ENCODE measurements around the gene PSRC1.

Gene PSRC1

DNA sequence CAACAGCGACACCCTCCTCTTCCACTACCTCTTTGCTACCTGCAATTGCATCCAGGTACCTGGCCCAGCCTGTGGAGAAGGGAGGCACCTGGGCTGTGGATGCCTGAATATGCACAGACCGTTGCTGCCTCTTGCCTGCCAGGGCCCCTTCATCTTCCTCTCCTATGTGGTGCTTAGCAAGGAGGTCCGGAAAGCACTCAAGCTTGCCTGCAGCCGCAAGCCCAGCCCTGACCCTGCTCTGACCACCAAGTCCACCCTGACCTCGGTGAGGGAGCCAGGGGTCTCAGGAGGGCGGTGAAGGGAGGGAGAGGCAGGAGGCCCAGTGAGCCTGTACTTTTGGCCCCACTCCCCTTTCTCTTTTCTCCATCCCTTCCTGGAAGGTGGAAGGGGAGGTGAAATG is 11.5 kb downstream of the PSRC1 start:
- no peak for DNase-seq

DNA sequence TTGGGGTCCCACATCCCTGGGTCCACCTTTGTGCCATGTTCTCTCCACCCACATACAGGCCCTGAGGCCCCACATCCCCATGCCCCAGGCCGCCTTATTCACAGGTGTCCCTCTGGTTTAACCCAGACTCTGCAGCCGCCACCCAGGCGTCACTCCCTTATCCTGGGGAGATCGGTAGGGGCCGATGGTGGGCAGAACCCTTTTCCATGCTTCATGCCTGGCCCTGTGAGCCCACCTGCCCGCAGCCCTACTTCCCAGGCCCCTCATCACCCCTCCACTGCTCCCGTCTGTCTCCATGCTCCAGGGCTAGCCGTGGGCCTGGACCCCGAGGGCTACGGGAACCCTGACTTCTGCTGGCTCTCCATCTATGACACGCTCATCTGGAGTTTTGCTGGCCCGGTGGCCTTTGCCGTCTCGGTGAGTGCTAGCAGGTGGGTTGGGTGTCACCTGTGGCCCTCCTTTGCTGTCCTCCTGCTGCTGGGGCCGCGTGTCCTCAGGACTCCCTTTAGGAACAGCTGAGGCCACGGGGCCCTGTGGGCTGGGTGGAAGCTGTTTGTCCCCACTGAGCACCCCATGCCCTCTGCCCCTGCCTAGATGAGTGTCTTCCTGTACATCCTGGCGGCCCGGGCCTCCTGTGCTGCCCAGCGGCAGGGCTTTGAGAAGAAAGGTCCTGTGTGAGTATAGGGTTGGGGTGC is 12.2 kb downstream of the PSRC1 start:
- DNase-seq, result no peak

DNA sequence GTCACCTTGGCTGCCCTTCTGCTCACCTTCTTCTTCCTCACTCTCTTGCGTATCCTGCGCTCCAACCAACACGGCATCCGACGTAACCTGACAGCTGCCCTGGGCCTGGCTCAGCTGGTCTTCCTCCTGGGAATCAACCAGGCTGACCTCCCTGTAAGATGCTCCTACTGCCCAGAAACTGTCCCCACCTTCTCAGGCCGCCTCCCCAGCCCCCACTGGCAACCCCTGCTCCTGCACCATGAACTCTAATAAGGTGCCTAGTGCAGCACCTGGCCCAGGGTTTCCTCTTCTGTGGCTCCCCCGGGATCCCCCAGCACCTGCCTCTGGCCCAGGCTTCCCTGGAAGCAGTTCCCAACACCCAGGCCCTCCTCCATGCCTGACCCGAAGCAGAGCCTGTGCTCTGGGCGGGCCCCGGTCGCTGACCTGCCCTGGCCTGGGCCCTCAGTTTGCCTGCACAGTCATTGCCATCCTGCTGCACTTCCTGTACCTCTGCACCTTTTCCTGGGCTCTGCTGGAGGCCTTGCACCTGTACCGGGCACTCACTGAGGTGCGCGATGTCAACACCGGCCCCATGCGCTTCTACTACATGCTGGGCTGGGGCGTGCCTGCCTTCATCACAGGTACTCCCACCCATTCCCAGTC is 12.8 kb downstream of the PSRC1 start:
- no peak for DNase-seq

DNA sequence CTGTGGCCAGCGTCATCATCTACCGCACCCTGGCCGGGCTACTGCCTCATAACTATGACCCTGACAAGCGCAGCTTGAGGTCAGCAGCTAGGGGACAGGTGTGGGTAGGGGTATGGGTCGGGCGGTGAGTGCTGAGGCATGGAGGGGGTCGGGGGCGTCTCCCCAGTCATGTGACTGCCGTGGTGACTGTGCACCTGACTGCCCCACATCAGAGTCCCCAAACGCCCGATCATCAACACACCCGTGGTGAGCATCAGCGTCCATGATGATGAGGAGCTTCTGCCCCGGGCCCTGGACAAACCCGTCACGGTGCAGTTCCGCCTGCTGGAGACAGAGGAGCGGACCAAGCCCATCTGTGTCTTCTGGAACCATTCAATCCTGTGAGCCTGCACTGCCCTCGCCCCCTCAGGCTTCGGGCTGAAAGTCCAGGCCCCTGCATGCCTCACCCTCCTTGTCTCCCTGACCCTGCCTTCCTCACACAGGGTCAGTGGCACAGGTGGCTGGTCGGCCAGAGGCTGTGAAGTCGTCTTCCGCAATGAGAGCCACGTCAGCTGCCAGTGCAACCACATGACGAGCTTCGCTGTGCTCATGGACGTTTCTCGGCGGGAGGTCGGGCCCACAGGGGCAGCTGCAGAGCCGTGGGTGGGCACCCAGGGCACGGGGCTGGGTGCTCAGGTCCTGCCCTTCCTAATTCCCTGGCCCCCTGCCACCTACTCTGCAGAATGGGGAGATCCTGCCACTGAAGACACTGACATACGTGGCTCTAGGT is 13.5 kb downstream of the PSRC1 start:
- DNase-seq, result no peak

DNA sequence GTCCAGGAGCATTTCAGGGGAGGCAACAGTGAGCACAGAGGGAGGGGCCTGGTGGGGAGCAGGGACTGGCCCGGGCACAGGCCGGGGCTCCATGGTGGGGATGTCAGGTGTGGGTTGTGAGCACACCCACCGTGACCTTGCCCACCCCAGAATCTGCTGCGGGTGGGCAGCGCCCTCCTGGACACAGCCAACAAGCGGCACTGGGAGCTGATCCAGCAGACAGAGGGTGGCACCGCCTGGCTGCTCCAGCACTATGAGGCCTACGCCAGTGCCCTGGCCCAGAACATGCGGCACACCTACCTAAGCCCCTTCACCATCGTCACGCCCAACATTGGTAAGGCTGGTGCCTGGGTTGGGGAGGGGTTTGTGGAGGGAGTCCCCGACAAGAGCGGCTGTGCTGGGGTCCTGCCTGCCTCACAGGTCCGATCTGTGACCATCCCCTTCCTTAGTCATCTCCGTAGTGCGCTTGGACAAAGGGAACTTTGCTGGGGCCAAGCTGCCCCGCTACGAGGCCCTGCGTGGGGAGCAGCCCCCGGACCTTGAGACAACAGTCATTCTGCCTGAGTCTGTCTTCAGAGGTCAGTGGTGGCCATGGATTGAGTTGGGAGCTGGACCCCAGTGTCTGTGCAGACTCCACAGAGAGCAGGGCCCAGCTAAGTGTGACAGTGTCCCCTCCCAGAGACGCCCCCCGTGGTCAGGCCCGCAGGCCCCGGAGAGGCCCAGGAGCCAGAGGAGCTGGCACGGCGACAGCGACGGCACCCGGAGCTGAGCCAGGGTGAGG is 14.3 kb downstream of the PSRC1 start:
- no peak for DNase-seq

DNA sequence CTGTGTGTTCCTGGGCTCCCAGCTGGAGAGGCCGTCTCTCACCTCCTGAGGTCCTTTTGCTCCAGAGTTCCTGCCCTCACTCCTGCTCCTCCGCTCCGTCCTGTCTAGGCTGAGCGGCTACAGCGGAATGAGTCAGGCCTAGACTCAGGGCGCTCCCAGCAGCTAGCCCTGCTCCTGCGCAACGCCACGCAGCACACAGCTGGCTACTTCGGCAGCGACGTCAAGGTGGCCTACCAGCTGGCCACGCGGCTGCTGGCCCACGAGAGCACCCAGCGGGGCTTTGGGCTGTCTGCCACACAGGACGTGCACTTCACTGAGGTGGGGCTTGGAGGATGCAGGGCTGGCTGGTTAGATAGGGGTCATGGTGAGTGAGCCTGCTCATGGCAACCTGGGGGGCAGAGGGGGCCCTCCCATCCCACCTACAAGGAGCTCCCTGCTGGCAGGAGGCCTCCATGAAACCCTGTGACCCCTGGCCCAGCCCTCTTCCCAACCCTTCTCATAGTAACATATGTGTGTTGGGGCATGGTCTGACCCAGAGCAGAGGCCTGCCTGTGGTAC is 15.1 kb downstream of the PSRC1 start:
- DNase-seq, result no peak

DNA sequence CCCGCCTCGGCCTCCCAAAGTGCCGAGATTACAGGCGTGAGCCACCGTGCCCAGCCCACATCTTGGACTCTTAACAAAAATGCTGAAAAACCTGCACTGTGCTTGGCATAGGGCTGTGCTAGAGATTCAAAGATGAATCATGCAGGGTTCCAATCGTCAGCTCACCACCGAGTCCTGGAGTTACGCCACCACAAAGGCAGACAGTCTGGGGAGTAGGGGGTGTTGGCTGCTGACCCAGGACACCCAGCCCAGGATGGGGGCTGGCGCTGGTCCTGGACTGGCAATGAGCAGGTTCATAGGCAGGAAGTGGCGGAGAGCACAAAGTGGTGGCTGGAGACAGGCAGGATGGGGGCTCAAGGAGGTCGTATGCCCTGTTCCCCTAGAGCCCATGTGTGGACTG is 16.0 kb downstream of the PSRC1 start:
- no peak for DNase-seq

DNA sequence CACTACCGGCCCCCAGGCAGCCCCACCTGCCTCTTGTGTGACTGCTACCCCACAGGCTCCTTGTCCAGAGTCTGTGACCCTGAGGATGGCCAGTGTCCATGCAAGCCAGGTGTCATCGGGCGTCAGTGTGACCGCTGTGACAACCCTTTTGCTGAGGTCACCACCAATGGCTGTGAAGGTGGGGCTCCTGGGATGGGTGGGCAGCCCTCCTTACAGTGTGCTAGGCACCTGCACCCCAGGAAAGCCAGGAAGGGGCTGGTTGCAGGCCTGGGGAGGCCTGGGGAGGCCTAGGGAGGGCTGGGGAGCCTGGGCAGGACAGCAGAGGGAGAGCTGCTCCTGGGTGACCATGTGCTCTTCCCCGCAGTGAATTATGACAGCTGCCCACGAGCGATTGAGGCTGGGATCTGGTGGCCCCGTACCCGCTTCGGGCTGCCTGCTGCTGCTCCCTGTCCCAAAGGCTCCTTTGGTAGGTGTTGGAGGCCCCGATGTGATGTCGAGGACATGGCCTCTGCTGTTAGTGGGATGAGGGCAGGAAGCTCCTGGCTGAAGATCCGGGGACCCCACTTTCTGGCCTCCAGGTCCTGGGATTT is 17.1 kb downstream of the PSRC1 start:
- no peak for DNase-seq

DNA sequence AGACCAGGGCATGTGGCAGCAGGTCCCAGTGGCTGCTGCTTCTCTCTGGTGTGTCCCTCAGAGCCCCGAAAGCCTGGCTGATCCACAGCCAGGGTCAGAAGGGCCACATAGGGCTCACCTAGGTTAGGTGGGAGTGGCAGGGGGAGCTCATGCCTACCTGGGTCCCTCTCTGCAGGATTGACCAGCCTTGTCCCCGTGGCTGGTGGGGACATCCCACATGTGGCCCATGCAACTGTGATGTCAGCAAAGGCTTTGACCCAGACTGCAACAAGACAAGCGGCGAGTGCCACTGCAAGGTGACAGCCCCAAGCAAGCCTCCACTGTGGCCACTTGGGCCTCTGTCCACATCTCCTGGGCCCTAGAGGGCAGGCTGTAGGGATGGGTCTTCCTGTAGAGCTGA is 17.9 kb downstream of the PSRC1 start:
- DNase-seq, result no peak

DNA sequence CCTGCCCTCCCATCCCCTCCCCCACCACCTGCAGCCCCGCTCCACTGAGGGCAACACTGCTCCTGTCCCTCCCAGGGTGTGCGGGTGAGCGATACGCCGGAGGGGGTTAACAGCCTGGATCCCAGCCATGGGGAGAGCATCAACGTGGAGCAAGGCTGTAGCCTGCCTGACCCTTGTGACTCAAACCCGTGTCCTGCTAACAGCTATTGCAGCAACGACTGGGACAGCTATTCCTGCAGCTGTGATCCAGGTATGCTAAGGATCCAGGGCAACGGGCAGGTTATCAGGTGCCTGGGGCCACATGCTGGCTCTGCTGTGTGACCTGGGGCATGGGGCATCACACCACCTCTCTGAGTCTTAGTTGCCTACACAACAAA is 18.6 kb downstream of the PSRC1 start:
- DNase-seq, result no peak

DNA sequence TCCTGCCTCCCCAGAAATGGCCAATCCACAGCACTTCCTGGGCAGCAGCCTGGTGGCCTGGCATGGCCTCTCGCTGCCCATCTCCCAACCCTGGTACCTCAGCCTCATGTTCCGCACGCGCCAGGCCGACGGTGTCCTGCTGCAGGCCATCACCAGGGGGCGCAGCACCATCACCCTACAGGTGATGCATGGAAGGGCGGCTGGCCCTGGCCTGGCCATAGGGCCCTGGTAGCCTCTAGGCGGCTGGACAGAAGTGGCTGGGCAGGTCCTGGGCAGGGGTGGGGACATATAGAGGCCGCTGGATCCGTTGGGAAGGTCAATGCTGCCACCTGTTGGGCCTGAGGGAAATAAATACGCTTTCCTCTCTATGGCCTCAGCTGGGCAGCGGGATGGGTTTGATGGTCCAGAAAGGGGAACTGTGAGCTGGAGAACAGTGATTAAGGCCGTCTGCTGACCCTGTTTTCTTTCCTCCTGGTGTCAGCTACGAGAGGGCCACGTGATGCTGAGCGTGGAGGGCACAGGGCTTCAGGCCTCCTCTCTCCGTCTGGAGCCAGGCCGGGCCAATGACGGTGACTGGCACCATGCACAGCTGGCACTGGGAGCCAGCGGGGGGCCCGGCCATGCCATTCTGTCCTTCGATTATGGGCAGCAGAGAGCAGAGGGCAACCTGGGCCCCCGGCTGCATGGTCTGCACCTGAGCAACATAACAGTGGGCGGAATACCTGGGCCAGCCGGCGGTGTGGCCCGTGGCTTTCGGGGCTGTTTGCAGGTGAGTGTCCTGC is 19.2 kb downstream of the PSRC1 start:
- no peak for DNase-seq

DNA sequence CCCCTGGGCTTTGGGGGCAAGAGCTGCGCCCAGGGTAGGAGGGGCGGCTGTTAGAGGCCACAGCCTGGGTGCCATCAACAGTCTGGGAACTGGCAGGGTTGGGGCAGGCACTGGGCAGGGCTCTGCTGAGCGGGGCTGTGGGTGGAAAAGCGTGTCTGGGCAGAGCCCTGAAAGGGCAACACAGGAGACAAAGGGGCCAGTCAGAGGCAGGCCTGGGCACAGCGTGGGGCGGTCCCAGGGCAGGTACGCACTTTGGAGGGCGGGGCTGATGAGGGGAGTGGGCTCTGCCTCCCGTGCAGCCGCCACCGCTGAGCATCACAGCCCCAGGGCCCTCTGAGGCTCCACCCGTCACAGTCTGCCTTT is 19.7 kb downstream of the PSRC1 start:
- DNase-seq, result no peak

DNA sequence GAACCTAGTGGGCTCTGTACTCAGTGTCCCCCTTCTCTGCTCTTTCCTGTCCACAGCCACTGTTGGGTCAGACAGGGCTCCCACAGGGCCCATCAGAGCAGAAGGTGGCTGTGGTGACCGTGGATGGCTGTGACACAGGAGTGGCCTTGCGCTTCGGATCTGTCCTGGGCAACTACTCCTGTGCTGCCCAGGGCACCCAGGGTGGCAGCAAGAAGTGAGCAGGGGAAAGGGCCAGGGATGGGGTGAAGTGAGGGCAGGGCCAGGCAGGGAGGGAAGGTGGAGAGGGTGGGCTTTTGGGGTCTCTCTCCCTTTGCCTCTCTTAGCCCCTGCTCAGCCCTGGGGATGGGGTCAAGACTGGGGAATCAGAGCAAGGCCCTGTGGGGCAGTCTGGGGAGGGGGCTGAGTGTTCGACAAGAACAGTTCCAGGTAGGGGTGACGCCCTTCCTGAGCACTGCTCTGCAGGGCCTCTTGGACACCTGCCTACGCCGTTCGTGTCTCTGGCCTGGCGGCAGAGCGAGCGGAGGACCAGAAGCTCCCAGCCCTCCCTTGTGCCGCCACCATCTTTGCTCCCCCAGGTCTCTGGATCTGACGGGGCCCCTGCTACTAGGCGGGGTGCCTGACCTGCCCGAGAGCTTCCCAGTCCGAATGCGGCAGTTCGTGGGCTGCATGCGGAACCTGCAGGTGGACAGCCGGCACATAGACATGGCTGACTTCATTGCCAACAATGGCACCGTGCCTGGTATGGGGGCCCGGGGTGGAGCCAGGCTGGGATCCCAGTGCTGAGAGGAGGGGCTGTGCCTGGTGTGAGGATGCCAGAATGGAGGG is 20.5 kb downstream of the PSRC1 start:
- no peak for DNase-seq

DNA sequence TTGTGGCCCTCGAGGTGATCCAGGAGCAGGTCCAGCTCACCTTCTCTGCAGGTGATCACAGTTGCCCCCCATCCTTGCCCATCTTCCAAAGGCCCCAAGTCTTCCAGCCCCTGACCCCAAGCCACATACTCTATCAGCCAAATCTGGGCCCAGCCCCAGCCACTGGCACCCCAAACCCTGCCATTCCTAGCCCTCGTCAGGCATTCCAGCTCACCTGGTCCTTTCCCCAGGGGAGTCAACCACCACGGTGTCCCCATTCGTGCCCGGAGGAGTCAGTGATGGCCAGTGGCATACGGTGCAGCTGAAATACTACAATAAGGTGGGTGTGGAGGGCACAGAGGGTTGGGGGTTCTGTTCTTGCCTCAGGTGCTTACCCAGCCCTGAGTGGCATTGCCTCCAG is 21.4 kb downstream of the PSRC1 start:
- DNase-seq, result no peak

DNA sequence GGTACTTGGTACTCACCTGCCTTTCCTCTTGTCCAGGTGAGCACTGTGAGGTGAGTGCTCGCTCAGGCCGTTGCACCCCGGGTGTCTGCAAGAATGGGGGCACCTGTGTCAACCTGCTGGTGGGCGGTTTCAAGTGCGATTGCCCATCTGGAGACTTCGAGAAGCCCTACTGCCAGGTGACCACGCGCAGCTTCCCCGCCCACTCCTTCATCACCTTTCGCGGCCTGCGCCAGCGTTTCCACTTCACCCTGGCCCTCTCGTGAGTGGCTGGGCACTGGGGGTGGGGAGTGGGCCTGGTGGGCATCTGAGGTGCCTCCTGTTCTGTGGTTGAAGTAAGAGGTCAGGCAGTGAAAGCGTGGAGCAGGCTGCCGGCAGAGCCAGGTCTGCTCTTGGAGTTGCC is 21.9 kb downstream of the PSRC1 start:
- no peak for DNase-seq

DNA sequence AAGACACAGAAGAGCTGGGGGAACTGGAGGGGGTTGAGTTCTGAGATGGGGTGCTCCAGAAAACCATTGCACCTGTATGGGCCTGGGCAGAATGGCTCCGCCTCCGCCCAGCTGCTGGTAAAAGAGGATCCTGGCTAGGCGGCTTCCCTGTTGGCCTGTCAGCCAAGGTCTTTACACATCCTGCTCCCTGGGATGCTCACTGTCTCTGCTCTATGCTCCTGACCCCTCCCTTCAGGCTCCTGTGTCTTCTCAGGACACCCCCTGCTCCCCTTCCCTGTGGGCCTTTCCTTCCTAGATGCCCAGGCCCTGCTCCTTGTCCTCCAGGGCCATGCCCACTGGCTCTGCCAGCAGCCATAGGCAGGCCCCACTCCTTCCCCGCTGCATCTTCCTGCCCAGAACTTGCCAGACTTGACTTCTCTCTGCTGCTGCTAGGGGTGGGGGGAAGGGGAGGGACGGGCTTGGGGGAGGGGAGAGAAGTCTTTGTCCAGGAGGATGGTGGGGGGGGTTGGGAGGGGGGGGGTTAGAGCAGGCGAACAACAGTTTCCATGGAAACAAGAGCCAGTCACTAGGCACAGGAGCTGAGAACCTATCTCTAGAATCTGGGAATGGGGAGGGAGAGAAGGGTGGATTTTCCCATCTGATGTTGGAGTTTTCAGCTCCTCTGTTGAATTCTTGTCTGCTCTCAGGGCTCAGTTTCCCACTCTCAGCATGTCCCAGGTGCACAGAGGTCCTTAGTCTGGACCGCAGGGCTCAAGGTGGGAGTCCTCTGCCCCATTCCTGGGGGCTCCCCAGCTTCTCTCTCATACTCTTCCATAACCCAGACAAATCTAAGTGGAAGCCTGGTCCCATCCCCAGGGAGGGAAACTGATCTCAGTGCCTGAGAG is 23.0 kb downstream of the PSRC1 start:
- no peak for DNase-seq

DNA sequence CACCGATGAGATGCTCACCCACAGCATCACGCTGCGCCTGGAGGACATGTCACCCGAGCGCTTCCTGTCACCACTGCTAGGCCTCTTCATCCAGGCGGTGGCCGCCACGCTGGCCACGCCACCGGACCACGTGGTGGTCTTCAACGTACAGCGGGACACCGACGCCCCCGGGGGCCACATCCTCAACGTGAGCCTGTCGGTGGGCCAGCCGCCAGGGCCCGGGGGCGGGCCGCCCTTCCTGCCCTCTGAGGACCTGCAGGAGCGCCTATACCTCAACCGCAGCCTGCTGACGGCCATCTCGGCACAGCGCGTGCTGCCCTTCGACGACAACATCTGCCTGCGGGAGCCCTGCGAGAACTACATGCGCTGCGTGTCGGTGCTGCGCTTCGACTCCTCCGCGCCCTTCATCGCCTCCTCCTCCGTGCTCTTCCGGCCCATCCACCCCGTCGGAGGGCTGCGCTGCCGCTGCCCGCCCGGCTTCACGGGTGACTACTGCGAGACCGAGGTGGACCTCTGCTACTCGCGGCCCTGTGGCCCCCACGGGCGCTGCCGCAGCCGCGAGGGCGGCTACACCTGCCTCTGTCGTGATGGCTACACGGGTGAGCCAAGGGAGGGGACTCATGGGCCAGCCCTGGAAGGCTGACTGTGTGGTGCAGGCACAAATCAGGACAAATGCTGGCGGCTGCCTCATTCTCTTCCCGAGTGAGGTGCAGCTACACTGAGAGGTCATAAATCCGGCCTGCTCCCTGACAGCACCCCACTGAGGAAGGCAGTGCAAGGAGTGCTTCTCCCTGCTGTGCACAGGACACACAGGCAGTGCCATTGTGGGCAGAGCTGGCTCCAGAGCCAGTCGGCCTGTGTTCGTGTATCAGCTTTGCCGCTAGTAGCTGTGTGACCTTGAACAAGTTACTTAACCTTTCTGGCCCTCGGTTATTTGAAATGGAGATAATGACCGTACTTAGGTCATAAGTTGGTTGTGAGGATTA is 24.2 kb downstream of the PSRC1 start:
- no peak for DNase-seq

DNA sequence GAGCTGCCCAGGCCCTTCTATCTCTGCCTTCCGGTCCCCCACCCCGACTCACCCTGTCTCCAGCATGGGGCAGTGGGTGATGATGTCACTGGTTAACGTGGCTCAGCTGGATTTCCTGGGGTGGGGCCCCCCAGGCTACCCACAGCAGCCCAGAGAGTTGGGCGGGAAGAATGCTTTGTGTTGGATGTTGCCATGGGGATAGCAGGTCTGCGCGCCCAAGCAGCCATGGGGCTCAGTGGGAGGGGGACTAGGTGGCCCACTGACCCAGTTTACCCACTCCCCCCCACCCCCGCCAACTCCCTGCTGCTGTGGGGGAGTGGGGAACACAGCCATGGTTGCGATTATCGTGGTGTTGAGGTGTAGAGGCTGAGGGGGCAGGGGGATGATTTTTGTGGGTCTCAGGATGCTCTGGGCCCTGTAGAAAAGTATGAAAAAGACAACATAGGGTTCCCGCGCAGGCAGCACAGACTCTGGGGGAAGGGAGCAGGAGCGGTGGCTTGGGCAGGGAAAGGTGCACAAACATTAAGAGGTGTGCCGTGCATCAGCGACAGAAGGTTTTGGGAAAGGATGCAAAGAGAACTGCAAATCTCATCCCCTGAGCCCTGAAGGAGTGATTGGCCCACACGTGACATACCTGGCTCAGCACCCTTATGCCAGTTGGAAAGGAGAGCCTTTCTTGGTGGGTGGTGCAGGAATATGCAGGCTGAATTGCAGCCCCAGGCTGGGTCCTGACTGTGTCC is 25.1 kb downstream of the PSRC1 start:
- DNase-seq, result no peak
